Measurements from ENCODE around the gene ZNF785.
A peak's percentile ranks its signal among the peaks of the same experiment; 100 is the strongest.

The ZNF785 gene

GRCh38 chr16:30559690-30560089 lies 25.8 kb downstream of the ZNF785 start:
- H3K4me1 ChIP-seq (ENCODE audit: control insufficient read depth, insufficient read depth, low read length), result peaks cover 6% of the 10 kb centered on the region; the same call in 1 of the 2 replicates
- no peaks in the 10 kb centered on the region for H3K27me3 ChIP-seq (ENCODE audit: control insufficient read depth, insufficient read depth, low read length)
- no peak overlapping the region for H3K4me3 ChIP-seq (ENCODE audit: low read depth, low read length)
- H3K27ac ChIP-seq (ENCODE audit: low read depth, low read length), result no peak overlapping the region
- no peak overlapping the region for H3K9ac ChIP-seq (ENCODE audit: low read depth, low read length)
- peaks cover 12% of the 10 kb centered on the region for H3K36me3 ChIP-seq (ENCODE audit: control insufficient read depth, insufficient read depth, low read length)
- H3K9me3 ChIP-seq (ENCODE audit: control insufficient read depth, insufficient read depth, low read length), result no peaks in the 10 kb centered on the region

- Histone ChIP-seq H3K4me3 (ENCODE audit: low read depth, low read length) (peak overlapping the region; percentile 51), H3K4me1 (ENCODE audit: control insufficient read depth, insufficient read depth, low read length) (peaks cover 6% of the 10 kb centered on the region; the same call in 1 of the 2 replicates), H3K27me3 (ENCODE audit: control insufficient read depth, insufficient read depth, low read length) (no peaks in the 10 kb centered on the region), H3K9me3 (ENCODE audit: control insufficient read depth, insufficient read depth, low read length) (no peaks in the 10 kb centered on the region), H3K27ac (ENCODE audit: low read depth, low read length) (peak overlapping the region; percentile 96), H3K9ac (ENCODE audit: low read depth, low read length) (peak overlapping the region; percentile 60), H3K36me3 (ENCODE audit: control insufficient read depth, insufficient read depth, low read length) (peaks cover 20% of the 10 kb centered on the region)
Measured at GRCh38 chr16:30558789-30559377, 26.6 kb downstream of the ZNF785 start.

DNA sequence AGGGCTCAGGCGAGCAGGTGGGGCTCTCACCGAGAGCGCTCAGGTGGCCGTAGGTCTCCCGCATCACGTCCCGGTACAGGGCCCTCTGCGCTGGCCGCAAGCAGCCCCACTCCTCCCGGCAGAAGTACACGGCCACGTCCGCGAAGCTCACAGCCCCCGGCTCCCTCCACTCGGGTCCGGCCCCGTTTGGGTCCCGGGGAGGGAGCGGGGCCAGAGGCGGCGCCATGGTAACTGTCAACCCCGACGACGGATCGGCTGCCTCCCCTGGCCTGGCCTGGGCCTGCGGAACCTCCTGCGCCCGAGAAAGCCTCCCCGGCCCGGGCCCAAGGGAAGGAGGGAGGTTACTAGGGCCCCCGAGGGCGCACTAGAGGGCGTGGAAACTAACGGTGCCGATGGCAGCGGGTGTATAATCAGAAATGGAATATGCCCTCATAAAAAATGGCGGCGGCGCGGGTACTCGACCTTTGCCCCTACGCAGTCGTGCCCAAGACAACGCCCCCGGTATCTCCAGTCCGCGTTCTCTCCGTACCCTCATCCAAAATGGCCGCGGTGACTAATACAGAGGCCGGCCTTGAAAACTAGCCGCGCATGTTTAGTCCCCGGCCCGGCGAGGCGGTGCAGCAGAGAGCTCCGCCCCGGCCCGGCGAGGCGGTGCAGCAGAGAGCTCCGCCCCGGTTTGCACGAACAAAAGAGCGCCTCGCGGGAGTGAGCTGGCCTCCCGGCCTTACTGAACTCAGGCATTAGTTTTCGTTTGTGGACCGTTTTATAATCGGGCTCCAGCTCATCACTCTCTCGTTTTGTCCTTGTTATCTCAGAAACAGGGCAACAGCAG lies 27.3 kb downstream of the ZNF785 start, which contains the start of gene ZNF764:
TSS of gene ZNF764 (minus strand) at position 418 of the 832 bp plus-strand sequence. CDS start at position 226, 192 bp downstream.
- H3K36me3 ChIP-seq (ENCODE audit: control insufficient read depth, insufficient read depth, low read length), result peaks cover 27% of the 10 kb centered on the region
- H3K9me3 ChIP-seq (ENCODE audit: control insufficient read depth, insufficient read depth, low read length), result no peaks in the 10 kb centered on the region
- H3K4me1 ChIP-seq (ENCODE audit: control insufficient read depth, insufficient read depth, low read length), result peaks cover 6% of the 10 kb centered on the region; the same call in 1 of the 2 replicates
- no peaks in the 10 kb centered on the region for H3K27me3 ChIP-seq (ENCODE audit: control insufficient read depth, insufficient read depth, low read length)
- peak within 1 kb of the TSS; percentile 96 for H3K27ac ChIP-seq (ENCODE audit: low read depth, low read length)
- H3K9ac ChIP-seq (ENCODE audit: low read depth, low read length), result peak within 1 kb of the TSS; percentile 84
- peak within 1 kb of the TSS; percentile 99 for H3K4me3 ChIP-seq (ENCODE audit: low read depth, low read length)

DNA sequence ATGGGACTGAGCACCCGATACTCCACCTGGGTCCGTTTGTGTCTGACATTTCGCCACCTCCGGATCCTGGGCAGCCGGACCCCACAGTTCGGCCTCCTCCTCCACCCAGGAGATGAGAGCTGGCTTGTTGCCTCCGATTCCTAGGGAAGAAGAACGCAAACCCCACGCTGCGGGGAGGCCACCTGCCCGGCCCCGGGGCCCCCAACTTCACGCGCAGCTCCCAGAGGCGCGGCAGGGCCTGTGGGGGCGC lies 27.9 kb downstream of the ZNF785 start:
- H3K27ac ChIP-seq (ENCODE audit: low read depth, low read length), result peak overlapping the region; percentile 96
- peaks cover 6% of the 10 kb centered on the region; the same call in 1 of the 2 replicates for H3K4me1 ChIP-seq (ENCODE audit: control insufficient read depth, insufficient read depth, low read length)
- no peaks in the 10 kb centered on the region for H3K9me3 ChIP-seq (ENCODE audit: control insufficient read depth, insufficient read depth, low read length)
- peak overlapping the region; percentile 84 for H3K9ac ChIP-seq (ENCODE audit: low read depth, low read length)
- peak overlapping the region; percentile 99 for H3K4me3 ChIP-seq (ENCODE audit: low read depth, low read length)
- H3K27me3 ChIP-seq (ENCODE audit: control insufficient read depth, insufficient read depth, low read length), result no peaks in the 10 kb centered on the region
- H3K36me3 ChIP-seq (ENCODE audit: control insufficient read depth, insufficient read depth, low read length), result peaks cover 28% of the 10 kb centered on the region

DNA sequence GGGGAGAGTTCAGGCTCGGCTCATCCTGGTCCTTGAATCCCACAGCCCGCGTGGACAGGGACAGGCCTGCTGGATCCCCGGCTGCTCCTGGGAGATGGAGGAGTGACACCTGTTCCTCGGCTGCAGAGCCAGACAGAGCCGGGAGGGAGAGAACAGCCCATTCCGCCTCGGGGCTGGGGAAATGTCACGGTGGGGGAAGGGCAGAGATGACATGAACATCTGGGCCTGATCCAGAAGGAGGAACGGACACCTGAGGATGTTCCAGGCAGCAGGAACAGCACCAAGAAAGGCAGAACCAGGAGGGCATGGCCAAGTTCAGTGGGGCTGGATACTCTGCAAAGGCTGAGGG lies 29.4 kb downstream of the ZNF785 start:
- H3K4me1 ChIP-seq (ENCODE audit: control insufficient read depth, insufficient read depth, low read length), result peaks cover 6% of the 10 kb centered on the region; the same call in 1 of the 2 replicates
- no peak overlapping the region for H3K27ac ChIP-seq (ENCODE audit: low read depth, low read length)
- no peak overlapping the region for H3K9ac ChIP-seq (ENCODE audit: low read depth, low read length)
- H3K4me3 ChIP-seq (ENCODE audit: low read depth, low read length), result no peak overlapping the region
- no peaks in the 10 kb centered on the region for H3K9me3 ChIP-seq (ENCODE audit: control insufficient read depth, insufficient read depth, low read length)
- H3K36me3 ChIP-seq (ENCODE audit: control insufficient read depth, insufficient read depth, low read length), result peaks cover 28% of the 10 kb centered on the region
- no peaks in the 10 kb centered on the region for H3K27me3 ChIP-seq (ENCODE audit: control insufficient read depth, insufficient read depth, low read length)

GRCh38 chr16:30555315-30556124 lies 30.0 kb downstream of the ZNF785 start:
- no peak overlapping the region for H3K4me3 ChIP-seq (ENCODE audit: low read depth, low read length)
- H3K27ac ChIP-seq (ENCODE audit: low read depth, low read length), result no peak overlapping the region
- peaks cover 6% of the 10 kb centered on the region; the same call in 1 of the 2 replicates for H3K4me1 ChIP-seq (ENCODE audit: control insufficient read depth, insufficient read depth, low read length)
- H3K27me3 ChIP-seq (ENCODE audit: control insufficient read depth, insufficient read depth, low read length), result no peaks in the 10 kb centered on the region
- H3K9ac ChIP-seq (ENCODE audit: low read depth, low read length), result no peak overlapping the region
- peaks cover 28% of the 10 kb centered on the region for H3K36me3 ChIP-seq (ENCODE audit: control insufficient read depth, insufficient read depth, low read length)
- no peaks in the 10 kb centered on the region for H3K9me3 ChIP-seq (ENCODE audit: control insufficient read depth, insufficient read depth, low read length)

GRCh38 chr16:30554557-30555314 lies 30.8 kb downstream of the ZNF785 start:
- H3K4me1 ChIP-seq (ENCODE audit: control insufficient read depth, insufficient read depth, low read length), result peaks cover 6% of the 10 kb centered on the region; the same call in 1 of the 2 replicates
- H3K9ac ChIP-seq (ENCODE audit: low read depth, low read length), result no peak overlapping the region
- H3K27ac ChIP-seq (ENCODE audit: low read depth, low read length), result no peak overlapping the region
- no peak overlapping the region for H3K4me3 ChIP-seq (ENCODE audit: low read depth, low read length)
- H3K9me3 ChIP-seq (ENCODE audit: control insufficient read depth, insufficient read depth, low read length), result no peaks in the 10 kb centered on the region
- H3K36me3 ChIP-seq (ENCODE audit: control insufficient read depth, insufficient read depth, low read length), result peaks cover 28% of the 10 kb centered on the region
- no peaks in the 10 kb centered on the region for H3K27me3 ChIP-seq (ENCODE audit: control insufficient read depth, insufficient read depth, low read length)

GRCh38 chr16:30553393-30553899 lies 32.1 kb downstream of the ZNF785 start:
- Histone ChIP-seq H3K36me3 (ENCODE audit: control insufficient read depth, insufficient read depth, low read length) (peaks cover 28% of the 10 kb centered on the region), H3K27ac (ENCODE audit: low read depth, low read length) (no peak overlapping the region), H3K27me3 (ENCODE audit: control insufficient read depth, insufficient read depth, low read length) (no peaks in the 10 kb centered on the region), H3K9me3 (ENCODE audit: control insufficient read depth, insufficient read depth, low read length) (no peaks in the 10 kb centered on the region), H3K4me3 (ENCODE audit: low read depth, low read length) (no peak overlapping the region), H3K4me1 (ENCODE audit: control insufficient read depth, insufficient read depth, low read length) (peaks cover 8% of the 10 kb centered on the region), H3K9ac (ENCODE audit: low read depth, low read length) (no peak overlapping the region)

GRCh38 chr16:30552956-30553355 lies 32.5 kb downstream of the ZNF785 start:
- Histone ChIP-seq H3K4me3 (ENCODE audit: low read depth, low read length) (no peak overlapping the region), H3K27ac (ENCODE audit: low read depth, low read length) (no peak overlapping the region), H3K4me1 (ENCODE audit: control insufficient read depth, insufficient read depth, low read length) (peaks cover 13% of the 10 kb centered on the region), H3K36me3 (ENCODE audit: control insufficient read depth, insufficient read depth, low read length) (peaks cover 28% of the 10 kb centered on the region), H3K9me3 (ENCODE audit: control insufficient read depth, insufficient read depth, low read length) (no peaks in the 10 kb centered on the region), H3K9ac (ENCODE audit: low read depth, low read length) (no peak overlapping the region), H3K27me3 (ENCODE audit: control insufficient read depth, insufficient read depth, low read length) (no peaks in the 10 kb centered on the region)

- Histone ChIP-seq H3K36me3 (ENCODE audit: control insufficient read depth, insufficient read depth, low read length) (peaks cover 28% of the 10 kb centered on the region), H3K27ac (ENCODE audit: low read depth, low read length) (no peak overlapping the region), H3K4me1 (ENCODE audit: control insufficient read depth, insufficient read depth, low read length) (peaks cover 15% of the 10 kb centered on the region), H3K9ac (ENCODE audit: low read depth, low read length) (no peak overlapping the region), H3K27me3 (ENCODE audit: control insufficient read depth, insufficient read depth, low read length) (no peaks in the 10 kb centered on the region), H3K9me3 (ENCODE audit: control insufficient read depth, insufficient read depth, low read length) (no peaks in the 10 kb centered on the region), H3K4me3 (ENCODE audit: low read depth, low read length) (no peak overlapping the region)
Measured at GRCh38 chr16:30551781-30552180, 33.7 kb downstream of the ZNF785 start.
